IPS DF 19.7 (cell line): ENCODE results near the gene FAM83G.
"Not testable (repeated sequence)": the region's sequence is repeated elsewhere in the genome, so short reads cannot be mapped to it uniquely, and the experiment has no call there.

Experiments
- DNase-seq: peaks from one replicate; pipeline ENCODE4 v3.0.0-alpha.2; 2013; ENCODE audit warnings: low read depth, low spot score

FAM83G gene

DNA sequence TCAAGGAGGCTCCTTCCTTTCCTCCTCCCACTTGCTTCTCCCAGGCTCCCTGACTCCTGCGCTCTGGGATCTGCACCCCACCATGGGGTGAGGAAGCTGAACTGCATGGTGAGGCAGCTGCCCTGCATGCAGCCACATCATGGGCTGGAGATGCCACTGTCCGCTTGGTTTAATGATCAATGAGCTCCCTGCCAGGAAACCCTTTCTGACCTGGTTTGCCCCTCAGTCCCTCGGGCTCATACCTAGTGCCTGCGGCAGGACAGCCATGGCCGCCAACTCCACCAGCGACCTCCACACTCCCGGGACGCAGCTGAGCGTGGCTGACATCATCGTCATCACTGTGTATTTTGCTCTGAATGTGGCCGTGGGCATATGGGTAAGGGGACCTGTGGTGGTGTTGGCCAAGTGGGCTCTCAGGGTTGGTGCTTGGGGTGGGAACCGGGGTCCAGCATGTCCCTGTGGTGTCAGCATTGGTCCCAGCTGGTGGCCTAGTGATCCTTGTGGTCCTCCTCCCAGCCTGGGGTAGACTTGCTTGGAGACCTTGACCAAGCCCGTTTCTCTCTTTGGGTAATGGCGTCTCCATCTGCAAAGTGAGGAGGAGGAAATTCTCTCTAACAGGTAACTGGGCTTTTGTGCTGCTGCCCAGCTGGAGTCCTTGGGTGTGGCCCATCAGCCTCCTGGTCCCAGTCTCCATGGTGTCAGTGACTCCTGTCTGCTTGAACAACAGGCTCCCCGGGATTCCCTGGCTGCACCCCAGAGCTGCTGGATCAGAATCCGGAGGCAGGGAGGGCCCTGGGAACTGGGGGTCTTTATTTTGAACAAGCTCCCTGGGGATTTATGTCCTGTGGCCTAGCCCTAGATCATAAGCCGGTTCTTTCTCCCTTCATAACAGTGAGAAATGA is 52.4 kb downstream of the FAM83G start, which contains the start of gene SLC5A10:
TSS of gene SLC5A10 (plus strand) at position 225 of the 902 bp plus-strand sequence. CDS start at position 266, 41 bp downstream.
- DNase-seq, result no peak

- no peak for DNase-seq
Observed at GRCh38 chr17:18950944-18951905, 53.3 kb downstream of the FAM83G start.

DNA sequence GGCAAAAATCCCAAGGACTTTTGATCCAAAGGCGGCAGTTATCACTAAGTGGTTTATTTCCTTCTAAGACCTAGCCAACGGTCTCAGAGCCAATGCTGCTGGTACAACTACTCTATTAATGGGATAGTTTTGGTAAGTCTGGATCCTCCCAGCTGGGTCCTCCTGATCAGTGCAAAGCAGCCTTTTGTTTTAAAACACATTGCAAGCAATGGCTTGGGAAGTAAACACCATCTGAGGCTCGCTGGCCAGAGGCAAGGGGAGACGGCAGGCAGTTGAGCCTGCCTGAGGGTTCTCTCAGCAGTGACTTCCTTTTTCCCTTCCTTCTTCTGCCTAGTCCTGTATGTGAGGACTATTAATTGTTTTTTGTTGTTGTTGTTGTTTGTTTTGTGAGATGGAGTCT is 54.2 kb downstream of the FAM83G start:
- DNase-seq, result no peak

- no peak for DNase-seq
Observed at GRCh38 chr17:18949566-18949965, 55.0 kb downstream of the FAM83G start.

GRCh38 chr17:18948476-18949006 is 56.0 kb downstream of the FAM83G start:
- DNase-seq, result no peak

GRCh38 chr17:18947866-18948265 is 56.7 kb downstream of the FAM83G start:
- no peak for DNase-seq

GRCh38 chr17:18946536-18946935 is 58.0 kb downstream of the FAM83G start:
- DNase-seq, result no peak

DNA sequence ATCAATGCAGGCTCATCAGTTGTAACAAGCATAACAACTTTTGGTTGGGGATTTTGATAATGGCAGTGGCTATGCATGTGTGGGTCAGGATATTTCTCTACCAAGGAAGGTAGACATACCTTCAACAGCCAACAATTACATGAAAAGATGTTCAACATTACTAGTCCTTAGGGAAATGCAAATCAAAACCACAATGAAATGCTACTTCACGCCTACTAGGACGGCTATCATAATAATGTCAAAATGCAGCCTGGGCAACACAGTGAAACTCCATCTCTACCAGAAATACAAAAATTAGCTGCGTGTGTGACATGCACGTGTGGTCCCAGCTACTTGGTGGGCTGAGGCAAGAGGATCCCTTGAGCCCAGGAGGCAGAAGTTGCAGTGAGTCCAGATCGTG is 59.9 kb downstream of the FAM83G start:
- DNase-seq, result no peak

DNA sequence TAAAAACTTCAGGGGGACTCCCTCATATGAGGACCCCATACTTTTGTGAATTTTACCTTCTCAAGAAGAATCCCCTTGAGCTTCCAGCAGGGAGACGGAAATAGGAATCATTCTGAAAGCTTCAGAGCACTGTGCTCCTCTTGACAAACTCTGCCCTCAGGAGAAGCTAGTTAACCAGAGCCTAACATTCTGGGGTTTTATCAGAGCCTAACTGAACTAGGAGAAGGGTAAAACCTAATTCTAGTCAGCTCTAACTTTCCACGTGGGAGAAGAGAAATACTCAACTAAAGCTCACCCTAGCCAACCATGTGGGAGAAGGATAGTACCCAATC is 65.9 kb downstream of the FAM83G start:
- no peak for DNase-seq

GRCh38 chr17:18937981-18938691 is 66.4 kb downstream of the FAM83G start:
- DNase-seq, result no peak

DNA sequence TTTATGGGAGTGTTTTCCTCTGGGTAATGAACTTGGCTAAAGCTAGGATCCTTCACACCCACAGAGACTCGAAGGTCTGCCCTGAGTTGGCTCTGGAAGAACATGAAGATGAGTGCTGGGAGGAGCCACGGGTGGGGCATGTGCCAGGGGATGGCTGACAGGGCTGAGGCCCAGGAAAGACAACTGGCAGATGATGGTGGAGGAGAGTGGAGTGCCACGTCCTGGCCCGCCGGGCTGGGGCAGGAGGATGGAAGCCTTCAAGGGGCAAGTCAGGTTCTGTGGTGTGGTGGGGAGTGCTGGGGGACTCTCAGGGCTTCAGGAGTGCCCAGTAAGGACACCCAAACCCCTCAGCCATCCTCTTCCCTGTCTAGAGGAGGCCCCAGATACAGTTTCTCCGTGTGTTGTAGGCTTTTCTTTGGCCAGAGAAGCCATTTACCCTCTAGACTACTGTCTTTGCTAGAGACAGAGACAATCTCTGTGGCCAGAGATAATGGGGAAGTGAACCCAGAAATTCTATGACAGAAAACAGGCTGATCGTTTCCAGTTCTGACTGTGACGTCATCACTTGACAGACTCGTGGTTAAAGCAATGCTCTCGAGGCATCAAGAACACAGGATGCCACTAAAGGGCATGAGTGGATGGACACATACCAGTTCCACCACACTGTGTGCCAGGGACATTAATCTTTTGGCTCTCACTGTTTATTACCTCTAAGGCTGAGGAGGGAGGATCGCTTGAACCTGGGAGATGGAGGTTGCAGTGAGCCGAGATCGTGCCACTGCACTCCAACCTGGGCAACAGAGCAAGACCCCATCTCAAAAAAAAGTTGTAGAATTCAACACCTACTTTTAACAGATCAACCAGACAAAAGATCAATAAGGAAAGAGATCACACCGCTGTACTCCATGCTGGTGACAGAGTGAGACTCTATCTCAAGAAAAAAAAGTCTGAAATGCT is 71.2 kb downstream of the FAM83G start:
- no peak for DNase-seq

DNA sequence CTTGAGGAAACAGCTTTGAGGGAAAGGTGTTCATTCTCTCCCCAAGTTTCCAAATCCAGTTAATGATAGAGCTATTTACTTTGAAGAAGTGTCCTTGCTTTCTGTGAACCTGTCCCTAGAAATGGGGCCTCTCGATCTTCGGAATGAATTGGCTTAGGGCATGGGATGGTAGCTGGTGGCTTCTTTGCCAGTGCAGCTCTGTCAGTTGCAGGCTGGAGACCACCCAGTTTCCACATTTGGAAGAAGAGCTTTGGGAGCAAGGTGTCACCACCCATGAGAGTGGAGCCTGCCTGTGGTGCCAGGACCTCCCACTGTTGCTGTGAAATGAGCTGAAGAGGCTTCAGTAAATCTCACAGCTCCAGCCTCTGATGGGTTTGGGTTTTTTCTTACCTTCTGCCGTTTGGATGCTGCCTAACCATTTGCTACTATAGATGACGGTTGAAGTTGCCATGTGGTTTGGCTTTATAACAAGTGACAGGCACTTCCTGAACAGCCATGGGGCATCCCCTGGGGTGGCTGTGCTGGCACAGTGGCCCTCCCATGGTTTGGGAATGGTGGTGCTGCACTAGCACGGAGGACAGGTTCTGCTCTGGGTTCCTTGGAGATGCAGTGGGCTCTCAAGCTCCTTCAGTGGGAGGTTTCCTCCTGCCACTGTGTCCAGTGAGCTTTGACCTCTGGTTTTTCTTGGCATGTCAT is 72.1 kb downstream of the FAM83G start:
- DNase-seq, result no peak

DNA sequence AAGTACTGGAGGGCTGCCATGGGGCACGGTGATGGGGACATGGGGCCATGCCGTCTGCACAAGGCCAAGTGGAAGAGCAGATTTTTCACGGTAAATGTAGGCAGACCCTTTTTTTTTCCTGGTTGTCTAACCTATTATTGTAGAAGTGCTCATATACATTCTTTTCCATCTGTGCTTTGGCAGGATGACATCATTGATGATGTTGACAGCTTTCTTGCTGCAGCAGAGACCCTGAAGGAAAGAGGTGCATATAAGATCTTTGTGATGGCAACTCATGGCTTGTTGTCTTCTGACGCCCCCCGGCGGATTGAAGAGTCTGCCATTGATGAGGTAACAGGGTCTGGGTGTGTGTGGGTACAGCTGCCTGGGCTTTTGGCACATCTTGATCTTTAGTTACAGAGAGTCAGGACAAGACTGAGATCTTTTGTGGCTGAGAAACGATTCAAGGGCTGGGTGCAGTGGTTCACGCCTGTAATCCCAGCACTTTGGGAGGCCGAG is 75.9 kb downstream of the FAM83G start:
- no peak for DNase-seq

GRCh38 chr17:18925187-18925586 is 79.4 kb downstream of the FAM83G start:
- DNase-seq, result no peak

- not testable (repeated sequence) for DNase-seq
Observed at GRCh38 chr17:18922596-18922995, 82.0 kb downstream of the FAM83G start.

DNA sequence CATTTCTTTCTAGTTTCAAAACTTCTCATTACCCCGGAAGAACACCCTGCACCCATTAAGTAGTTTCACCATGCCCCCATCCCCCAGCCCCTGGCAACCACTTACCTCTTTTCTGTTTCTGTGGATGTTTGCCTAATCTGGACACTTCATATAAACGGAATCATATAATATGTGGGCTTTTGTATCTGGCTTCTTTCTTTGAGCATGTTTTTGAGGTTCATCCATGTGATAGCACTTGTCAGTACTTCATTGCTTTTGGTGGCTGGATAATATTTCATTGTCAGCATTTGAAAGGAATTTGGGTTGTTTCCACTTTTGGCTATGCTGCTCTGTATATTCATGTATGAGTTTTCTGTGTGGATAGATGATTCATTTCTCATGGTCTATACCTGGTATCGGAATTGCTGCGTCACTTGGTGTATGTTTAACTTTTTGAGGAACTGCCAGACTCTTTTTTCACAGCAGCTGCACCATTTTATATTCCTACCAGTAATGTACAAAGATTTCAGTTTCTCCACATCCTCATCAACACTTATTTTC is 82.6 kb downstream of the FAM83G start:
- DNase-seq, result no peak

DNA sequence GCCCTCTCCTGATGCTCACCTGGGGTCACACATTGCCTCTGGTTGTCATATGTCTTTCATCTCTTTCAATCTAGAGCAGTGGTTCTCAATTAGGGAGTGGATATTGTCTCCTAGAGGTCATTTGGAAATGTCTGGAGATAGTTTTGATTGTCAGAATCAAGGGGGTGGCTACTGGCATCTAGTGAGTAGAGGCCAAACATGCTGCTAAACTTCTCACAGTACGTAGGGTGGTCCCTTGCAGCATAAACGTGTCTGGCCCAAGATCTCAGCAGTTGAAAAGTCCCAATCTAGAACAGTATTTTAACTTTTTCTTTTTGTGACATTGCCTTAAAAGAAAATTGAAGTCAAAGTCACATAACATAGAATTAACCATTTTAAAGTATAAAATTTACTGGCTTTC is 83.1 kb downstream of the FAM83G start:
- DNase-seq, result no peak

DNA sequence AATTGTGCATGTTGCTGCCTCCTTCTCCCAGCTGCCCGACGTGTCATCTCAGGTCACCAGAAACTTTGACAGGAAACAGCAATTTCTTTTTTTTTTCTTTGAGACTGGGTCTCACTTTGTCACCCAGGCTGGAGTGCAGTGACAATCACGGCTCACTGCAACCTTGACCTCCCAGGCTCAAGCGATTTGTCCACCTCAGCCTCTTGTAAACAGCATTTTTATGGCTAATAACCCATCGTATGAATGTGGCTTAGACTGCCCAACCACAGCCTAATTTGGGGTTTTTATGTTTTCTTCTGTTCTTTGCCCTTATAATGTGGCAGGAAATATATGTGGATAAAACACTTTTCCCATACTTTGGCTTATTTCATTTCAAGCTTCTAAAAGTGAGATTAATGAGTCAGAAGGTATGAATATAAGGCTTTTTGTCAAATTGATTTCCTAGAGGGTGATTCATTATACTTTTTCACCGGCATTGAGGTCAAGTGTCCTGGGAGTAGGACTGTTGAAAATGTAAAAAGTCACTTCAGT is 83.6 kb downstream of the FAM83G start:
- no peak for DNase-seq

DNA sequence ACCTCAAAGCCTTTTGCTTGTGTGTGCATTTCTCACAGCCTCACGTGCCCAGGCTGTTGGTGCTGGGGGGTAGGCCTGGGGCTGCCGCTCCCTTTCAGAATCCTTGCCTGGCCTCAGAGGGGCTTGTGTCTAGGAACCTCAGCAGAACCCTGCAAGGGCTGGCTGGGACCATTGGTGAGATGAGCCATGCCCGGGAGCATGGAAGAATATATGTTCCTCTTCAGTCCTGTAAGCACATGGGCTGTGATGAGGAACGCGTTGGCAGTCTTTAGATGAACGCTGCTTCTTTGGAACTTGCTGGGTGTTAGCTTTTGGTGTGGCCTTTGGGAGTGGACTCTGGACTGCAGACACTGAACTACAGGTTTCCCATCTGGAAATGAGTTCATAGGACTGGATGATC is 84.6 kb downstream of the FAM83G start:
- DNase-seq, result no peak
